Natural killer cell (primary cell): Measurements from ENCODE around the gene HOXD10. TPM values are rescaled to one million over a fixed set of nuclear protein-coding genes. Genes with fewer than 3 reads are reported as not detected.
A peak's percentile ranks its signal among the peaks of the same experiment; 100 is the strongest.

Source experiments
- ATAC-seq, 3 donors: fragments of 150-1000 bp in 2 of 3; fragments of 200-7000 bp in 1 of 3; cut with Tn5 transposase; 1 replicate in 1 of 3; 2 replicates in 2 of 3; pipeline ENCODE4 v1.10.0; 2021; ENCODE audit warnings: mild to moderate bottlenecking in 2 of 3, moderate library complexity in 2 of 3
- DNase-seq, 2 donors: peaks; one replicate each; pipeline versions ENCODE4 v3.0.0 to v3.0.0-alpha.2; 2013 to 2021; ENCODE audit warnings: mixed read lengths in 1 of 2
- H3K27ac ChIP-seq: one replicate; pipeline ENCODE4 v1.5.1; 2013; ENCODE audit warnings: mild to moderate bottlenecking, low read length
- H3K27me3 ChIP-seq: one replicate; pipeline ENCODE4 v1.6.1; 2013; ENCODE audit warnings: low read length; ENCODE audit not compliant: control insufficient read depth, insufficient read depth
- H3K36me3 ChIP-seq: one replicate; pipeline ENCODE4 v1.6.1; 2013; ENCODE audit warnings: low read length; ENCODE audit not compliant: control insufficient read depth, insufficient read depth
- H3K4me1 ChIP-seq: one replicate; pipeline ENCODE4 v1.6.1; 2013; ENCODE audit warnings: low read length; ENCODE audit not compliant: control insufficient read depth, insufficient read depth
- H3K4me3 ChIP-seq: one replicate; pipeline ENCODE4 v1.5.1; 2013; ENCODE audit warnings: low read length
- H3K9me3 ChIP-seq: one replicate; pipeline ENCODE4 v1.6.1; 2013; ENCODE audit warnings: low read length; ENCODE audit not compliant: control insufficient read depth, insufficient read depth
- H3K27ac Mint-ChIP-seq, 2 donors: one replicate each; pipeline ENCODE4 v1.8.0; 2022; ENCODE audit warnings: mild to moderate bottlenecking in 2 of 2, mixed read lengths in 2 of 2, moderate library complexity in 1 of 2
- H3K27me3 Mint-ChIP-seq, 2 donors: one replicate each; pipeline ENCODE4 v1.8.0; 2022; ENCODE audit warnings: low read depth in 2 of 2, mixed read lengths in 2 of 2
- H3K36me3 Mint-ChIP-seq: one replicate; pipeline ENCODE4 v1.8.0; 2022; ENCODE audit warnings: mixed read lengths
- H3K4me1 Mint-ChIP-seq, 2 donors: one replicate each; pipeline ENCODE4 v1.8.0; 2022; ENCODE audit warnings: mixed read lengths in 2 of 2
- H3K4me3 Mint-ChIP-seq: one replicate; pipeline ENCODE4 v1.8.0; 2022; ENCODE audit warnings: mild to moderate bottlenecking, moderate library complexity, mixed read lengths
- H3K9me3 Mint-ChIP-seq, 2 donors: one replicate each; pipeline ENCODE4 v1.8.0; 2022; ENCODE audit warnings: mixed read lengths in 2 of 2
- CTCF ChIP-seq: fragments of 200-600 bp; IDR thresholded peaks from one replicate; pipeline ENCODE4 v1.8.0; 2022; ENCODE audit warnings: antibody characterized with exemption
- WGBS: methylation state at CpG from one replicate; pipeline ENCODE4 v1.1.7; 2013; ENCODE audit warnings: missing lambda C conversion rate; ENCODE audit not compliant: insufficient coverage; 5-methylcytosine and 5-hydroxymethylcytosine counted together
- intact Hi-C: fragments of 100-400 bp; cut with micrococcal nuclease; formaldehyde crosslinking; loops from one replicate; pipeline ENCODE4 v1.14.2; 2022
- total RNA-seq, 4 donors: library from RNA; stranded (reverse); fragments of 120-200 nt in 1 of 4; gene quantifications; one replicate each; pipeline versions ENCODE4 v1.2.3 to v1.2.4, GENCODE V29; 2013 to 2022

HOXD10 gene
- total RNA-seq, 3 donors from 2014 or later (not counting 1 experiment from before 2014, with no cell fraction given): not detected

GRCh38 chr2:176093898-176094249 lies 22.7 kb upstream of the HOXD10 start:
- Mint-ChIP-seq H3K9me3 (no peaks in the 10 kb centered on the region), H3K36me3 (peaks cover 6% of the 10 kb centered on the region), H3K4me3 (peak overlapping the region; percentile 14), H3K4me1 (peaks cover 18 to 39% of the 10 kb centered on the region in 2 donors), H3K27me3 (peaks cover 75 to 82% of the 10 kb centered on the region in 2 donors), H3K27ac (peak overlapping the region in 1 of 2 donors; percentile 35)
- TF ChIP-seq CTCF: no peak
- Histone ChIP-seq H3K4me3 (no peak overlapping the region), H3K36me3 (no peaks in the 10 kb centered on the region), H3K27me3 (peaks cover 88% of the 10 kb centered on the region), H3K9me3 (peaks cover 2% of the 10 kb centered on the region), H3K27ac (no peak overlapping the region), H3K4me1 (peaks cover 24% of the 10 kb centered on the region)
- 4% methylated on average over 4 of the region's 8 CpGs for WGBS
- no peak for ATAC-seq
- intact Hi-C loops: no loop called here
- no peak for DNase-seq

DNA sequence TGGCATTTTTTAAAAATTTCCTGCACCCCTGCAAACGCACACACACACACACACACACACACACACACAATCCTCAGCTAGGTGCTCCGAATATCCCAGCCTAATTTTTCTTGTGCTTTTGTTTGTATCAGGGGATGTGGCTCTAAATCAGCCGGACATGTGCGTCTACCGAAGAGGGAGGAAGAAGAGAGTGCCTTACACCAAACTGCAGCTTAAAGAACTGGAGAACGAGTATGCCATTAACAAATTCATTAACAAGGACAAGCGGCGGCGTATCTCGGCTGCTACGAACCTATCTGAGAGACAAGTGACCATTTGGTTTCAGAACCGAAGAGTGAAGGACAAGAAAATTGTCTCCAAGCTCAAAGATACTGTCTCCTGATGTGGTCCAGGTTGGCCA lies 22.2 kb upstream of the HOXD10 start:
- Histone ChIP-seq H3K4me3 (no peak overlapping the region), H3K4me1 (peaks cover 24% of the 10 kb centered on the region), H3K9me3 (peaks cover 2% of the 10 kb centered on the region), H3K27ac (no peak overlapping the region), H3K36me3 (no peaks in the 10 kb centered on the region), H3K27me3 (peaks cover 88% of the 10 kb centered on the region)
- H3K36me3 Mint-ChIP-seq: peaks cover 6% of the 10 kb centered on the region
- H3K27me3 Mint-ChIP-seq: peaks cover 74 to 77% of the 10 kb centered on the region in 2 donors
- H3K4me1 Mint-ChIP-seq: peaks cover 18 to 39% of the 10 kb centered on the region in 2 donors
- WGBS: 6% methylated on average over 11 of the region's 12 CpGs
- no peak for ATAC-seq
- no peak overlapping the region for H3K4me3 Mint-ChIP-seq
- TF ChIP-seq CTCF: no peak
- intact Hi-C loops: no loop called here
- H3K9me3 Mint-ChIP-seq: no peaks in the 10 kb centered on the region
- no peak overlapping the region for H3K27ac Mint-ChIP-seq
- DNase-seq: no peak

DNA sequence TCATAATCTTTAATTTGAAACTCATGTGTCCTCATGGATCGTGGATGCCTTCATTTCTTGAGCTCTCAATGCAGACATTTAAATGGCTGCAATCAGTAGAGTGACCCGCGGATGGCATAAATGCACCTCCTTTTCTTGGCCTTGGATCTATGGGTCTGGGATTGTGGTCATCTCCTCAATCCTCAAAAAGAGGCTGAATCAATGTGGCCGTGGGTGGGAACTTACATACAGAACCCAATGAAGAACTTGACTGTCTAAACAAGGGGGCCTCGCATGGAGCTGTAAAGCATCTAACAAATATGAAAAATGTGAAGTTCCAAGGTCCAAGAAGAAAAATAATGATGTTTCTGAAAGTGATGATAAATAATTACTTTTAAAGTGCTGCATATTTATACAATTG lies 21.2 kb upstream of the HOXD10 start:
- peaks cover 3% of the 10 kb centered on the region for H3K9me3 ChIP-seq
- DNase-seq: no peak
- peaks cover 18 to 39% of the 10 kb centered on the region in 2 donors for H3K4me1 Mint-ChIP-seq
- no peaks in the 10 kb centered on the region for H3K9me3 Mint-ChIP-seq
- peaks cover 87% of the 10 kb centered on the region for H3K27me3 ChIP-seq
- H3K4me3 ChIP-seq: no peak overlapping the region
- no peaks in the 10 kb centered on the region for H3K36me3 ChIP-seq
- no peak overlapping the region for H3K27ac ChIP-seq
- H3K27me3 Mint-ChIP-seq: peaks cover 71 to 72% of the 10 kb centered on the region in 2 donors
- H3K4me1 ChIP-seq: peaks cover 24% of the 10 kb centered on the region
- no peak for ATAC-seq
- peaks cover 6% of the 10 kb centered on the region for H3K36me3 Mint-ChIP-seq
- intact Hi-C loops: loop anchor here (5.0 kb wide), 1 partner anchor 843 kb away; no protein-coding TSS in a partner anchor
- H3K27ac Mint-ChIP-seq: no peak overlapping the region
- WGBS: 21% methylated on average over 5 of the region's 5 CpGs
- no peak for TF ChIP-seq CTCF
- H3K4me3 Mint-ChIP-seq: peak overlapping the region; percentile 52
